Suprapubic skin (tissue), 4 donors: ENCODE data around the gene GDF11. TPM values are rescaled to one million over a fixed set of nuclear protein-coding genes. Genes with fewer than 3 reads are reported as not detected.
A peak's percentile ranks its signal among the peaks of the same experiment; 100 is the strongest.

ENCODE experiments used
- DNase-seq, 2 donors: peaks; one replicate each; pipeline ENCODE4 v3.0.0-alpha.2; 2019; ENCODE audit warnings: low spot score in 2 of 2
- H3K27ac ChIP-seq: fragments of 200-600 bp; sonication (generic); one replicate; pipeline ENCODE4 v1.5.1; 2019
- H3K27me3 ChIP-seq: fragments of 200-600 bp; sonication (generic); one replicate; pipeline ENCODE4 v1.5.1; 2019
- H3K36me3 ChIP-seq: fragments of 200-600 bp; sonication (generic); one replicate; pipeline ENCODE4 v1.5.1; 2019
- H3K4me1 ChIP-seq: fragments of 200-600 bp; sonication (generic); one replicate; pipeline ENCODE4 v1.5.1; 2019
- H3K4me3 ChIP-seq: fragments of 200-600 bp; sonication (generic); one replicate; pipeline ENCODE4 v1.5.1; 2019; ENCODE audit warnings: mild to moderate bottlenecking
- H3K9me3 ChIP-seq: fragments of 200-600 bp; sonication (generic); one replicate; pipeline ENCODE4 v1.5.1; 2019
- EP300 ChIP-seq: sonication (generic); formaldehyde crosslinking; IDR thresholded peaks from one replicate; pipeline ENCODE4 v1.6.1; 2017; ENCODE audit warnings: antibody characterized with exemption
- POLR2A ChIP-seq, 2 donors: fragments of 450-650 bp; IDR thresholded peaks; one replicate each; pipeline ENCODE4 v1.6.1; 2017; ENCODE audit warnings: antibody characterized with exemption in 2 of 2, mild to moderate bottlenecking in 2 of 2, moderate library complexity in 2 of 2
- POLR2AphosphoS5 ChIP-seq, 3 donors: sonication (generic); formaldehyde crosslinking; IDR thresholded peaks; one replicate each; pipeline ENCODE4 v1.6.1; 2017; ENCODE audit warnings: antibody characterized with exemption in 3 of 3
- WGBS: methylation state at CpG from one replicate; pipeline ENCODE4 v1.1.5; 2018; 5-methylcytosine and 5-hydroxymethylcytosine counted together
- total RNA-seq, 4 donors: library from RNA; depleted of rRNA; stranded (reverse); fragments of >200 nt; gene quantifications; one replicate each; pipeline ENCODE4 v1.1.0, GENCODE V29; 2016
- TF ChIP-seq, protein P1 (sequence below), 2 donors: fragments of 200-600 bp in 1 of 2; fragments of 450-650 bp in 1 of 2; sonication (generic) in 1 of 2; IDR thresholded peaks; one replicate each; pipeline ENCODE4 v1.5.1; 2016 to 2019; ENCODE audit warnings: antibody characterized with exemption in 2 of 2, mild to moderate bottlenecking in 1 of 2, moderate library complexity in 1 of 2

GDF11 gene
- total RNA-seq, 4 donors from 2014 or later, result 0.68 to 3.8 (median 2.0) TPM

- H3K4me3 ChIP-seq, result peak within 1 kb of the TSS; percentile 65
- H3K27me3 ChIP-seq, result no peaks in the 10 kb centered on the region
- under 1% methylated on average over 22 of the region's 61 CpGs for WGBS
- TF ChIP-seq EP300, result no peak
- TF ChIP-seq POLR2A (IDR thresholded peaks at IDR 0.05), result peak in 1 of 2 donors; percentile 69
- TF ChIP-seq POLR2AphosphoS5 (IDR thresholded peaks at IDR 0.05), result peak in 2 of 3 donors; percentile 23 to 32
- TF ChIP-seq, protein P1, sequence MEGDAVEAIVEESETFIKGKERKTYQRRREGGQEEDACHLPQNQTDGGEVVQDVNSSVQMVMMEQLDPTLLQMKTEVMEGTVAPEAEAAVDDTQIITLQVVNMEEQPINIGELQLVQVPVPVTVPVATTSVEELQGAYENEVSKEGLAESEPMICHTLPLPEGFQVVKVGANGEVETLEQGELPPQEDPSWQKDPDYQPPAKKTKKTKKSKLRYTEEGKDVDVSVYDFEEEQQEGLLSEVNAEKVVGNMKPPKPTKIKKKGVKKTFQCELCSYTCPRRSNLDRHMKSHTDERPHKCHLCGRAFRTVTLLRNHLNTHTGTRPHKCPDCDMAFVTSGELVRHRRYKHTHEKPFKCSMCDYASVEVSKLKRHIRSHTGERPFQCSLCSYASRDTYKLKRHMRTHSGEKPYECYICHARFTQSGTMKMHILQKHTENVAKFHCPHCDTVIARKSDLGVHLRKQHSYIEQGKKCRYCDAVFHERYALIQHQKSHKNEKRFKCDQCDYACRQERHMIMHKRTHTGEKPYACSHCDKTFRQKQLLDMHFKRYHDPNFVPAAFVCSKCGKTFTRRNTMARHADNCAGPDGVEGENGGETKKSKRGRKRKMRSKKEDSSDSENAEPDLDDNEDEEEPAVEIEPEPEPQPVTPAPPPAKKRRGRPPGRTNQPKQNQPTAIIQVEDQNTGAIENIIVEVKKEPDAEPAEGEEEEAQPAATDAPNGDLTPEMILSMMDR (IDR thresholded peaks at IDR 0.05), result no peak
- peak; percentile 95 to 96 for DNase-seq
- no peaks in the 10 kb centered on the region for H3K9me3 ChIP-seq
- H3K36me3 ChIP-seq, result peaks cover 26% of the 10 kb centered on the region
- H3K27ac ChIP-seq, result peak within 1 kb of the TSS; percentile 98
- H3K4me1 ChIP-seq, result peaks cover 54% of the 10 kb centered on the region
Measured at GRCh38 chr12:55728939-55729818, 13.7 kb upstream of the GDF11 start, which contains the start of gene CD63. Gene CD63 (minus strand): TSS chr12:55729009. CDS start chr12:55728341, 668 bp downstream.

- Histone ChIP-seq H3K27me3 (no peaks in the 10 kb centered on the region), H3K36me3 (peaks cover 17% of the 10 kb centered on the region), H3K27ac (peak overlapping the region; percentile 98), H3K9me3 (no peaks in the 10 kb centered on the region), H3K4me1 (peaks cover 44% of the 10 kb centered on the region), H3K4me3 (peak overlapping the region; percentile 65)
- TF ChIP-seq, protein P1 (IDR thresholded peaks at IDR 0.05), result no peak
- TF ChIP-seq POLR2A (IDR thresholded peaks at IDR 0.05), result no peak
- no peak for TF ChIP-seq POLR2AphosphoS5 (IDR thresholded peaks at IDR 0.05)
- TF ChIP-seq EP300, result no peak
- DNase-seq, result peak in 1 of 2 donors; percentile 71
- WGBS, result 10% methylated on average over 13 of the region's 19 CpGs
Measured at GRCh38 chr12:55729819-55730818, 12.8 kb upstream of the GDF11 start.

GRCh38 chr12:55732288-55732687 is 10.6 kb upstream of the GDF11 start:
- DNase-seq, result peak in 1 of 2 donors; percentile 46
- H3K27ac ChIP-seq, result no peak overlapping the region
- no peaks in the 10 kb centered on the region for H3K36me3 ChIP-seq

GRCh38 chr12:55733021-55733555 is 9.8 kb upstream of the GDF11 start:
- Histone ChIP-seq H3K36me3 (no peaks in the 10 kb centered on the region), H3K27me3 (no peaks in the 10 kb centered on the region), H3K4me3 (no peak overlapping the region), H3K27ac (no peak overlapping the region), H3K9me3 (no peaks in the 10 kb centered on the region), H3K4me1 (peaks cover 28% of the 10 kb centered on the region)
- TF ChIP-seq POLR2A (IDR thresholded peaks at IDR 0.05) (no peak), EP300 (no peak), POLR2AphosphoS5 (IDR thresholded peaks at IDR 0.05) (no peak)
- TF ChIP-seq, protein P1 (IDR thresholded peaks at IDR 0.05), result no peak
- peak in 1 of 2 donors; percentile 52 for DNase-seq
- WGBS, result 89% methylated on average over 14 of the region's 14 CpGs

More at GRCh38 chr12:55732288-55732687, 10.6 kb upstream of the GDF11 start:
- Histone ChIP-seq H3K4me1 (peaks cover 28% of the 10 kb centered on the region), H3K4me3 (no peak overlapping the region), H3K27me3 (no peaks in the 10 kb centered on the region), H3K9me3 (no peaks in the 10 kb centered on the region)
- TF ChIP-seq, protein P1 (IDR thresholded peaks at IDR 0.05), result no peak
- no peak for TF ChIP-seq POLR2A (IDR thresholded peaks at IDR 0.05)
- TF ChIP-seq POLR2AphosphoS5 (IDR thresholded peaks at IDR 0.05), result no peak
- TF ChIP-seq EP300, result no peak
- WGBS, result 90% methylated on average over 2 of the region's 4 CpGs
